ENCODE measurements around the gene NCSTN. TPM values are rescaled to one million over a fixed set of nuclear protein-coding genes. Genes with fewer than 3 reads are reported as not detected.

Gene NCSTN
- polyA plus RNA-seq, 1 donor from 2014 or later: 21.0 TPM

DNA sequence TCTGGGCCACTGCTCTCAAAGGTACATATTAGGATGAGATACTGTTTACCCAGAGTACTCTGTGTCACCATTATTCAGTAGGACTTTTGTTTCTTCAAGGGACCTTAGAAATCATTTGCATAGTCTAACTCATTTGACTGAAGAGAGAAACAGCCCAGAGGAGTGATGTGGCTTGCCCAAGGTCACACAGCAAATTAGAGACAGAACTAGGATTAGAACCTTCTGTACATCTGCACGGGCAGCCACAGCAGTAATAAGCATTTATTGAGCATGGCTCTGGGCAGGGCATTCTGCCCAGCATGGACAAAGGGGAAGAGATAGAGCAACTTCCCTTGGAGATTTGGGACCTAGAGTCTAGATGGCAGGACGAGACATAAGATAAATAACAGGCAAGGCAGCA, 18.0 kb downstream of the NCSTN start:
- Histone ChIP-seq H2AFZ (ENCODE audit: low read depth, low read length) (no peak overlapping the region), H3K4me2 (ENCODE audit: low read length) (no peak overlapping the region), H3K9me2 (ENCODE audit: insufficient read depth, low read length) (no peaks in the 10 kb centered on the region), H4K20me1 (ENCODE audit: insufficient read depth) (no peaks in the 10 kb centered on the region), H3K9ac (ENCODE audit: low read length) (no peak overlapping the region), H3K27me3 (ENCODE audit: insufficient read depth, low read depth, low read length) (no peaks in the 10 kb centered on the region), H3K4me3 (ENCODE audit: low read length) (no peak overlapping the region), H3K36me3 (ENCODE audit: insufficient read depth, low read length) (no peaks in the 10 kb centered on the region), H3K27ac (ENCODE audit: low read length) (no peak overlapping the region), H3K79me2 (replicated peaks; ENCODE audit: insufficient read depth, low read length) (no peaks in the 10 kb centered on the region), H3K9me3 (ENCODE audit: low read length) (no peaks in the 10 kb centered on the region), H3F3A (ENCODE audit: insufficient read depth, low read length, poor library complexity, severe bottlenecking) (no peaks in the 10 kb centered on the region)
- TF ChIP-seq TAF1 (IDR thresholded peaks at IDR 0.05; ENCODE audit: low read depth) (no peak), MXI1 (conservative IDR thresholded peaks at IDR 0.05; ENCODE audit: poor library complexity, severe bottlenecking) (no peak), EP300 (conservative IDR thresholded peaks at IDR 0.05; ENCODE audit: poor library complexity, severe bottlenecking) (no peak), SMC3 (conservative IDR thresholded peaks at IDR 0.05; ENCODE audit: poor library complexity) (no peak), RAD21 (conservative IDR thresholded peaks at IDR 0.05) (no peak), POLR2AphosphoS5 (IDR thresholded peaks at IDR 0.05) (no peak), EZH2 (IDR thresholded peaks at IDR 0.05; ENCODE audit: borderline replicate concordance, insufficient read depth, low read length, poor library complexity, severe bottlenecking) (no peak)
- TF ChIP-seq, protein P1, sequence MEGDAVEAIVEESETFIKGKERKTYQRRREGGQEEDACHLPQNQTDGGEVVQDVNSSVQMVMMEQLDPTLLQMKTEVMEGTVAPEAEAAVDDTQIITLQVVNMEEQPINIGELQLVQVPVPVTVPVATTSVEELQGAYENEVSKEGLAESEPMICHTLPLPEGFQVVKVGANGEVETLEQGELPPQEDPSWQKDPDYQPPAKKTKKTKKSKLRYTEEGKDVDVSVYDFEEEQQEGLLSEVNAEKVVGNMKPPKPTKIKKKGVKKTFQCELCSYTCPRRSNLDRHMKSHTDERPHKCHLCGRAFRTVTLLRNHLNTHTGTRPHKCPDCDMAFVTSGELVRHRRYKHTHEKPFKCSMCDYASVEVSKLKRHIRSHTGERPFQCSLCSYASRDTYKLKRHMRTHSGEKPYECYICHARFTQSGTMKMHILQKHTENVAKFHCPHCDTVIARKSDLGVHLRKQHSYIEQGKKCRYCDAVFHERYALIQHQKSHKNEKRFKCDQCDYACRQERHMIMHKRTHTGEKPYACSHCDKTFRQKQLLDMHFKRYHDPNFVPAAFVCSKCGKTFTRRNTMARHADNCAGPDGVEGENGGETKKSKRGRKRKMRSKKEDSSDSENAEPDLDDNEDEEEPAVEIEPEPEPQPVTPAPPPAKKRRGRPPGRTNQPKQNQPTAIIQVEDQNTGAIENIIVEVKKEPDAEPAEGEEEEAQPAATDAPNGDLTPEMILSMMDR (IDR thresholded peaks at IDR 0.05; ENCODE audit: poor library complexity, severe bottlenecking): no peak
- TF ChIP-seq, protein P2, sequence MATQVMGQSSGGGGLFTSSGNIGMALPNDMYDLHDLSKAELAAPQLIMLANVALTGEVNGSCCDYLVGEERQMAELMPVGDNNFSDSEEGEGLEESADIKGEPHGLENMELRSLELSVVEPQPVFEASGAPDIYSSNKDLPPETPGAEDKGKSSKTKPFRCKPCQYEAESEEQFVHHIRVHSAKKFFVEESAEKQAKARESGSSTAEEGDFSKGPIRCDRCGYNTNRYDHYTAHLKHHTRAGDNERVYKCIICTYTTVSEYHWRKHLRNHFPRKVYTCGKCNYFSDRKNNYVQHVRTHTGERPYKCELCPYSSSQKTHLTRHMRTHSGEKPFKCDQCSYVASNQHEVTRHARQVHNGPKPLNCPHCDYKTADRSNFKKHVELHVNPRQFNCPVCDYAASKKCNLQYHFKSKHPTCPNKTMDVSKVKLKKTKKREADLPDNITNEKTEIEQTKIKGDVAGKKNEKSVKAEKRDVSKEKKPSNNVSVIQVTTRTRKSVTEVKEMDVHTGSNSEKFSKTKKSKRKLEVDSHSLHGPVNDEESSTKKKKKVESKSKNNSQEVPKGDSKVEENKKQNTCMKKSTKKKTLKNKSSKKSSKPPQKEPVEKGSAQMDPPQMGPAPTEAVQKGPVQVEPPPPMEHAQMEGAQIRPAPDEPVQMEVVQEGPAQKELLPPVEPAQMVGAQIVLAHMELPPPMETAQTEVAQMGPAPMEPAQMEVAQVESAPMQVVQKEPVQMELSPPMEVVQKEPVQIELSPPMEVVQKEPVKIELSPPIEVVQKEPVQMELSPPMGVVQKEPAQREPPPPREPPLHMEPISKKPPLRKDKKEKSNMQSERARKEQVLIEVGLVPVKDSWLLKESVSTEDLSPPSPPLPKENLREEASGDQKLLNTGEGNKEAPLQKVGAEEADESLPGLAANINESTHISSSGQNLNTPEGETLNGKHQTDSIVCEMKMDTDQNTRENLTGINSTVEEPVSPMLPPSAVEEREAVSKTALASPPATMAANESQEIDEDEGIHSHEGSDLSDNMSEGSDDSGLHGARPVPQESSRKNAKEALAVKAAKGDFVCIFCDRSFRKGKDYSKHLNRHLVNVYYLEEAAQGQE (IDR thresholded peaks at IDR 0.05; ENCODE audit: borderline replicate concordance): no peak

DNA sequence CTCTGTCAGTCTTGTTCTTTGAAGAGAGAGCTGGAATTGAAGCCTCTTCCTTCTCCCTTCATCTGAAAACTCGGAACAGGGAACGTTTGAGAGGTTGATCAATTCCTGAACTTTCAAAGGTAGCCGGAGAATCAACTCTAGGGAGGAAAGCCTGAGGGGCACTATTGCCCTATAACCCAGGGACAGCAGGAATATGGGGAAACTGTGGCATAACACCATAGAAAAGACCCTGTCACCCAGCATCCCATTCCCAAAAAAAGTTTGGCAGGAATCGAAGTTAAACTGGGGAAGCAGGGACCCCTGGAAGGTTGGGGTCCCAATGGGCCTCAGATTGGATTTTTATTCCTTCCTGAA, 18.6 kb downstream of the NCSTN start:
- TF ChIP-seq MXI1 (conservative IDR thresholded peaks at IDR 0.05; ENCODE audit: poor library complexity, severe bottlenecking): no peak
- TF ChIP-seq, protein P1 (IDR thresholded peaks at IDR 0.05; ENCODE audit: poor library complexity, severe bottlenecking): no peak
- H3K36me3 ChIP-seq (ENCODE audit: insufficient read depth, low read length): no peaks in the 10 kb centered on the region
- H3K4me2 ChIP-seq (ENCODE audit: low read length): no peak overlapping the region
- no peak overlapping the region for H3K27ac ChIP-seq (ENCODE audit: low read length)
- no peaks in the 10 kb centered on the region for H3K79me2 ChIP-seq (replicated peaks; ENCODE audit: insufficient read depth, low read length)
- H3K9me2 ChIP-seq (ENCODE audit: insufficient read depth, low read length): no peaks in the 10 kb centered on the region
- H4K20me1 ChIP-seq (ENCODE audit: insufficient read depth): no peaks in the 10 kb centered on the region
- no peak overlapping the region for H2AFZ ChIP-seq (ENCODE audit: low read depth, low read length)
- no peaks in the 10 kb centered on the region for H3K9me3 ChIP-seq (ENCODE audit: low read length)
- no peak overlapping the region for H3K9ac ChIP-seq (ENCODE audit: low read length)
- no peaks in the 10 kb centered on the region for H3K27me3 ChIP-seq (ENCODE audit: insufficient read depth, low read depth, low read length)
- H3K4me3 ChIP-seq (ENCODE audit: low read length): no peak overlapping the region
- H3F3A ChIP-seq (ENCODE audit: insufficient read depth, low read length, poor library complexity, severe bottlenecking): no peaks in the 10 kb centered on the region
